Measurements from ENCODE around the gene CKAP5.
A peak's percentile ranks its signal among the peaks of the same experiment; 100 is the strongest.

CKAP5 gene

GRCh38 chr11:46845740-46846509 lies at the start of gene CKAP5:
Gene CKAP5, minus strand, starts transcription at chr11:46846280. Its CDS starts 25,049 bp downstream, at chr11:46821231.
- peak; percentile 85 to 89 for DNase-seq

DNA sequence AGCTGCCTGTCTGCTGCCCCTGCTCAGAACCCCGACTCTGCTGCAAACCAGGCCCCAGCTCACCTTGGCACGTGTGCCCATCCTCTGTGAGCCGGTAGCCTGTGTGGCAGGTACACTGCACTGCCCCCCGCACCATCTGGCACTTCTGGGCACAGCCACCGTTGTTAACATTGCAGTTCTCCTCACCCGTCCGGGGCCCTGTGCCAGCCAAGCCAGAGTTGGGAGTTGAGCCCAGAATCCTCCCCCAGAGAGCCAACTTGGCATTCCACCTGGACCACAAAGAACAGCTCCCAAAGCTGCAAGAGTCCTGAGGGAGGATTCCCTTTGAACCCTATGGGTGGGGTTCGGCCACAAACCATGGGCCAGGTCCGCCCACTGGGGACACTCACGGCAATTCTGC lies 49.7 kb upstream of the CKAP5 start:
- DNase-seq = no peak

GRCh38 chr11:46894961-46895360 lies 48.9 kb upstream of the CKAP5 start:
- DNase-seq = no peak

DNA sequence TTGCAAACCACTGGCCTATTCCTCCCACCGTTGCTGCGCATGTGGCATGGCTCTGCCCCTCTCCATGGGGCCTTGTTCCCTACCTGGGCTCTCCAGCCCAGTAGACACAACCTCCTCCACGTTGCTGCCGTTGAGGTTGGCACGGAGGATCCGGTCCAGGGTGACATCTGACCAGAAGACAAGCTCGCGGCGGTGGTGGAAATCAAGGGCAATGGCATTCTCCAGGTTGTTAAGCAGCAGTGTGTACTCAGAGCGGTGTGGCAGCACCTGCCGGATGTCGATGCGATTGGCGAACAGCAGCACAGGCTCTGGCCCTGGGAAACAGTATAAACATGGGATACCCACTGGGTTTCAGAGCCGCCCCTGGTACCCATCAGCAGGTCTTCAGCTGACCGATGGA lies 48.4 kb upstream of the CKAP5 start:
- no peak for DNase-seq

DNA sequence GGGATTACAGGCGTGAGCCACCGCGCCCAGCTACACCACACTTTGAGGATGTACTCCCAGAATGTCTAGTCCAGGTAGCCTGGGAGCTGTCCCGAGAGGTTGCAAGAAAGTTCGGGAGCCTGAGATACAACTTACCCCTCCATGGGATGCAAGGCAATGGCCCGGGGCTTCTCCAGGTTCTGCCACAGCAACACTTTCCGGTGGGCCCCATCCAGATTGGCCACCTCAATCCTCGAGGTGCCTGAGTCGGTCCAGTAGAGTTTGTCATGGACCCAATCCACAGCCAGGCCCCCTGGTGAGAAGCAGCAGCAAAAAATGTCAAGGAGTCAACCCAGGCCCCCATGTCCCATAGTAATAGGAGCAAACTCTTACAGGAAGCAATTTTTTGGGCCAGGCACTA lies 46.8 kb upstream of the CKAP5 start:
- DNase-seq = no peak

GRCh38 chr11:46892109-46892508 lies 46.0 kb upstream of the CKAP5 start:
- DNase-seq = no peak

- no peak for DNase-seq
These were observed 44.6 kb upstream of the CKAP5 start for GRCh38 chr11:46890665-46891064.

- peak; percentile 66 to 77 for DNase-seq
These were observed 43.8 kb upstream of the CKAP5 start for GRCh38 chr11:46889689-46890475.

- no peak for DNase-seq
These were observed 43.2 kb upstream of the CKAP5 start for GRCh38 chr11:46889251-46889650.

DNA sequence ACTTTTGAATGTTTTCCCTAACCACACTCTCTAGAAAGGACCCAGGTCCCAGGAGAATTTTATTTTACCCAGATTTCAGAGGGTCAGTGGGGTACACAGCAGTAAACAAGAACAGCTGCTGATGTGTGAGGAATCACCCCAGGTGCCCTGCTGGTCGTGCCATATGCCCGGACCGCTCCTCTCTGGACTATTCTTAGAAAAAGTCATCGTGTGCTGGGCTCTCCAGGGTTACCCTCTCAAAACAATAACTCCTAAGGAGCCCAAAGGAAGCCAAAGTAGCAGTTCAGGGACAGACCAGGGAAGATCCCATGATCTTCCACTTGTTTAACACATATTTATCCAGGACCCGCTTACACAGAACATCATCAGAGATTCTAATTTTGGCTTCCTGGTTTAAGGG lies 42.6 kb upstream of the CKAP5 start:
- no peak for DNase-seq

DNA sequence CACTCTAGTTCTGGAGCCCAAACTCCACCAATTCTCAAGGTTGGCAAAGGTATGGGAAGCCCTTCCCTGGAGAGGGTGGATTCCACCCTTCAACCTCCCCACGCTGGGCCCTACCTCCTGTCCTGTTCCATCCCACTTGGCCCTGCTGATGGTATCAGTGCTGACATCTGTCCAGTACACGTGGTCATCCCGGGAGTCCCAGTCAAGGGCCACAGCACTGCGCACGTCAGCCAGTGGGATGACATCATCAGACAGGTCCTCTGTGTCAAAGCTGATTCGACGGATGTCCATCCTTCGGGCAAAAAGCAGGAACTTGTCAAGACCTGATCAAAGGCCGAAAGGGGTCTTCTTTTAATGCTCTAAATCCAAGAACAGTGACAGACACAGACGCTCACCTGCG lies 40.1 kb upstream of the CKAP5 start:
- DNase-seq = no peak

- DNase-seq = no peak
These were observed 33.0 kb upstream of the CKAP5 start for GRCh38 chr11:46879056-46879585.

DNA sequence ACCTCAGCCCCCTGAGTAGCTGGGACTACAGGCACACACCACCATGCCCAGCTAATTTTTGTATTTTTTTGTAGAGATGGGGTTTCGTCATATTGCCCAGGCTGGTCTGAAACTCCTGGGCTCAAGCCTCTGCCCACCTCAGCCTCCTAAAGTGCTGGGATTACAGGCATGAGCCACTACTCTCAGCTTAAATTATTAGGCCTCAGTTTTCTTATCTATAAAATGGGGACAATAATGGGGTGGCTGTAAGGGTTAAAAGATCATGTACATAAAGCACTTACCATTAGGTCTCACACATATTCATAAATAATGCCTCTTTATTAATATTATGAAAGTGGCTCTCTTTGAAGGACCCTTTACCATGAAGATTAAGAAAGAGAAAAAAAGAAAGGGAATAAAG lies 31.5 kb upstream of the CKAP5 start:
- no peak for DNase-seq

GRCh38 chr11:46876471-46876870 lies 30.4 kb upstream of the CKAP5 start:
- no peak for DNase-seq

DNA sequence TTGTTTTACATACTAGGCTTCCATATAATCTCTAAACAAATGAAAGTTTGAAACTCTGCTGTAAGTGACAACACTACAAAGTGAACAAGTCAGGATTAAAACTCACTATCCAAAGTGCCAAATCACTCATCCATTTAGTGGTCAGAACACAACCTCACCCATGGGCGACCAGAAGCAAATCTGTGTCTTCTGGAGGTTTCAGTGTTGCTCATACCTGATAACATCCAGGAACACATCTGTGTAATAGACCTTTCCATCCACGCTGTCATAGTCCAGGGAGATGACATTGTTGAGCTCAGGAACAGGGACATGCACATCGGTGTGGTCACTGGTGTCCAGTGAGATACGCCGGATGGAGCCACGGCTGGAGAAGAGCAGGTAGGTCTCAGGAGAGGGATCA lies 28.5 kb upstream of the CKAP5 start:
- no peak for DNase-seq

DNA sequence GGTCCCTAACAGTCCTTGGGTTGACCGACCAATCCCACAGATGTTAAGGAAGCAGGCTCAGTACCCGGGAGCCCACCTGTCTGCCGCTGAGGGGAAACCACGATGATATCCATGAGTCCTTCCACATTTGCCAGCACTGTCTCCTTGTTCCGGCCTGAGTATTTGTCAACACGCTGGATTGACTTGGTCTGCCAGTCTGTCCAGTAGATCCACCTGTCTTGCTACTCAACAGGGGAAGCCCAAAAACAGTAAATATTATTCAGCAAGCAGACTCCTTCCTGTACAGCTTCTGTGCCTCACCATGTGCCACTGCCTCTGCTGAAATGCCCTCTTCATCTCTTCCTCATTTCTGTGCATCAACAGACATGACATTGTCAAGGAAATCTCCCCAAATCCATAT lies 22.8 kb upstream of the CKAP5 start:
- DNase-seq = no peak

- no peak for DNase-seq
These were observed 19.3 kb upstream of the CKAP5 start for GRCh38 chr11:46865340-46865739.

DNA sequence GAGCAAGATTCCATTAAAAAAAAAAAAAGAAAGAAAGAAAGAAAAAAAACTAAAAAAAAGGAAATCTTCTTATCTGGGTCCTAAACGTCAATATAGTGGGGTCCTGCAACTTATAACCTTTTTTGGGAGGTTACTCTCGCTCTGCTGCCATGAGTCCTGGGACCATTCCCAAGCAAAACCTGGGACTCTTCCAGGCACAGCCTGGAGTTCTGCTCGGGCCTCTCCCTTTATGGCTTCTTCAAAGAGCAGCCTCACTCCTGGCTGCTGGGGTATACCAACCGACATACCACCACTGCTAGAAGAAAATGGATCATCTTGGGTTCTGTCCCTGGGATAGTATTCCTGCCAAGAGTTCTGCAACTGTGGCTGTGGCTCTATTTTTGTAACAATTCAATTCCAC lies 14.1 kb upstream of the CKAP5 start:
- DNase-seq = no peak

- DNase-seq = no peak
These were observed 13.0 kb upstream of the CKAP5 start for GRCh38 chr11:46858920-46859546.

DNA sequence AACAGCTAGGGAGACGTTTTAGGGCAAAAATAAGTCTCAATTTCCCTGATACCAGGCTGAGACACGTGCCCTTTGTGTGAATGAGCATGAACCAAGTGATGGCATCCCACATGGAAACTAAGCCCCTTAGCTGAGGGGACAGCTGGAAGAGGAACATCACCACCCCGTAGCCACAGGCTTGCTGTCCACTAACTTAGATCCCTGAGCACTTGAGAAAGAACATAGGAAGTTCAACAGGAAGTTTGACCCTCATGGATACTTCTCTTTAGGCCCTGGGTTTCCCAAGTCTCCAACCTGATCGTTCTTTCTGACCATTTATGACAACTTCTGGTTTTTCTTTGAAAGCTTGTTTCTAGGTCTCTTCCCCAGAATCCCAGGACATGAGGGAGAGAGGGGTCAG lies 11.6 kb upstream of the CKAP5 start:
- no peak for DNase-seq

- DNase-seq = no peak
These were observed 10.7 kb upstream of the CKAP5 start for GRCh38 chr11:46856605-46857343.

DNA sequence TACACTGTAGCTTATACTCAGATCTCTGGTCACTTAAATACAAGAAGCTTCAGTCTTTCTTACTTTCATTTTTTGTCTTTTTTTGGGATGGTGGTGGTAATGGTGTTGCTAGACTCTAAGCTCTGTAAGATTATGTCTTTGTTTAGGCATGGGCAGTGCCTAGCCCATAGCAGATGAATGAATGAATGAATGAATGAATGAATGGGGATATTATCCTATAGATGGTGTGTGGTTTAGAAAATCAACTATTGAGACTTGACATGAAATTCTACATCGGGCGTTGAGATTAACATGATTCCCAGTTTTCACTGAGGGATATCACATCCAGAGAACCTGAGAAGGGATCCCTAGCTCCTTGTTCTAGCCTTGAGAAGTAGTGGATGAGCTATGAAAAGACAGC lies 9.8 kb upstream of the CKAP5 start:
- no peak for DNase-seq

- DNase-seq = no peak
These were observed 9.1 kb upstream of the CKAP5 start for GRCh38 chr11:46855167-46855566.

Data from CD4-positive, alpha-beta T cell treated with Interferon alpha-2 for 1 hour (primary cell).